ENCODE data around the gene TLE5.

TLE5 gene

GRCh38 chr19:3005345-3005744 is 57.0 kb downstream of the TLE5 start:
- DNase-seq = no peak
- TF ChIP-seq, protein P1, sequence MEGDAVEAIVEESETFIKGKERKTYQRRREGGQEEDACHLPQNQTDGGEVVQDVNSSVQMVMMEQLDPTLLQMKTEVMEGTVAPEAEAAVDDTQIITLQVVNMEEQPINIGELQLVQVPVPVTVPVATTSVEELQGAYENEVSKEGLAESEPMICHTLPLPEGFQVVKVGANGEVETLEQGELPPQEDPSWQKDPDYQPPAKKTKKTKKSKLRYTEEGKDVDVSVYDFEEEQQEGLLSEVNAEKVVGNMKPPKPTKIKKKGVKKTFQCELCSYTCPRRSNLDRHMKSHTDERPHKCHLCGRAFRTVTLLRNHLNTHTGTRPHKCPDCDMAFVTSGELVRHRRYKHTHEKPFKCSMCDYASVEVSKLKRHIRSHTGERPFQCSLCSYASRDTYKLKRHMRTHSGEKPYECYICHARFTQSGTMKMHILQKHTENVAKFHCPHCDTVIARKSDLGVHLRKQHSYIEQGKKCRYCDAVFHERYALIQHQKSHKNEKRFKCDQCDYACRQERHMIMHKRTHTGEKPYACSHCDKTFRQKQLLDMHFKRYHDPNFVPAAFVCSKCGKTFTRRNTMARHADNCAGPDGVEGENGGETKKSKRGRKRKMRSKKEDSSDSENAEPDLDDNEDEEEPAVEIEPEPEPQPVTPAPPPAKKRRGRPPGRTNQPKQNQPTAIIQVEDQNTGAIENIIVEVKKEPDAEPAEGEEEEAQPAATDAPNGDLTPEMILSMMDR (IDR thresholded peaks at IDR 0.05; ENCODE audit: low read depth, low read length) = no peak
- H3K4me3 ChIP-seq (ENCODE audit: low read depth, low read length) = no peak overlapping the region

DNA sequence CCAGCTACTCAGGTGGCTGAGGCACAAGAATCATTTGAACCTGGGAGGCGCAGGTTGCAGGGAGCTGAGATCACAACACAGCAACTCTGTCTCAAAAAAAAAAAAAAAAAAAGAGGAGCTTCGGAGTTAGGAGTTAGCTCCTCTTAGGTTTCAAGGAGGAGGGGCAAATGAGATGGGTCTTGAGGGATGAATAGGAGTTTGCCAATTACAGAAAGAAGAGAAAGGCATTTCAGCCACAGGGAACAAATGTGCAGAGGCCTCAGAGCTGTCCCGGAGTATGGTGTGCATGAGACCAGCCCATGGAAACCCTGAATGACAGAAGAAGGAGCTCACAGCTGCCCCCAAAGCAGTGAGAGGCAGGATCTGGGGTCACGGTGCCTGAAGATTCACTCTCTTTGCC is 57.8 kb downstream of the TLE5 start:
- TF ChIP-seq, protein P1 (IDR thresholded peaks at IDR 0.05; ENCODE audit: low read depth, low read length) = no peak
- Histone ChIP-seq H3K27me3 (ENCODE audit: insufficient read depth, low read depth, severe bottlenecking) (no peaks in the 10 kb centered on the region), H3K4me3 (ENCODE audit: low read depth, low read length) (no peak overlapping the region), H3K9me3 (ENCODE audit: severe bottlenecking) (no peaks in the 10 kb centered on the region), H3K36me3 (peaks cover 26% of the 10 kb centered on the region), H3K27ac (no peak overlapping the region)
- DNase-seq = no peak

More at GRCh38 chr19:3005345-3005744, 57.0 kb downstream of the TLE5 start:
- no peak overlapping the region for H3K27ac ChIP-seq
- H3K36me3 ChIP-seq = peaks cover 27% of the 10 kb centered on the region
- H3K27me3 ChIP-seq (ENCODE audit: insufficient read depth, low read depth, severe bottlenecking) = no peaks in the 10 kb centered on the region
- H3K9me3 ChIP-seq (ENCODE audit: severe bottlenecking) = no peaks in the 10 kb centered on the region

GRCh38 chr19:3003046-3003445 is 59.2 kb downstream of the TLE5 start:
- DNase-seq = peak; percentile 42

More at GRCh38 chr19:3003046-3003445, 59.2 kb downstream of the TLE5 start:
- H3K27ac ChIP-seq = 0 out of 2 replicates have a peak overlapping the region, but pooled peaks have one; percentile 22
- TF ChIP-seq, protein P1 (IDR thresholded peaks at IDR 0.05; ENCODE audit: low read depth, low read length) = no peak
- peaks cover 25% of the 10 kb centered on the region for H3K36me3 ChIP-seq
- no peaks in the 10 kb centered on the region for H3K27me3 ChIP-seq (ENCODE audit: insufficient read depth, low read depth, severe bottlenecking)
- no peaks in the 10 kb centered on the region for H3K9me3 ChIP-seq (ENCODE audit: severe bottlenecking)
- no peak overlapping the region for H3K4me3 ChIP-seq (ENCODE audit: low read depth, low read length)

All from WERI-Rb-1 (cell line).